HG03521 (cell line): ENCODE results near the gene ANKS1B.
"Not testable (repeated sequence)": the region's sequence is repeated elsewhere in the genome, so short reads cannot be mapped to it uniquely, and the experiment has no call there.

Experiments
- ATAC-seq: cut with Tn5 transposase; IDR thresholded peaks from one replicate; pipeline ENCODE4 v1.9.1; 2021; ENCODE audit warnings: mild to moderate bottlenecking, moderate library complexity; ENCODE audit not compliant: unreplicated experiment

ANKS1B gene

GRCh38 chr12:99287136-99287535 is 697.6 kb downstream of the ANKS1B start:
- no peak for ATAC-seq

GRCh38 chr12:99284161-99284560 is 700.6 kb downstream of the ANKS1B start:
- ATAC-seq = no peak

GRCh38 chr12:99282624-99283023 is 702.1 kb downstream of the ANKS1B start:
- ATAC-seq = no peak

GRCh38 chr12:99282086-99282485 is 702.6 kb downstream of the ANKS1B start:
- ATAC-seq = no peak

- no peak for ATAC-seq
These were observed 703.5 kb downstream of the ANKS1B start for GRCh38 chr12:99281277-99281676.

- ATAC-seq = no peak
These were observed 705.8 kb downstream of the ANKS1B start for GRCh38 chr12:99278899-99279298.

DNA sequence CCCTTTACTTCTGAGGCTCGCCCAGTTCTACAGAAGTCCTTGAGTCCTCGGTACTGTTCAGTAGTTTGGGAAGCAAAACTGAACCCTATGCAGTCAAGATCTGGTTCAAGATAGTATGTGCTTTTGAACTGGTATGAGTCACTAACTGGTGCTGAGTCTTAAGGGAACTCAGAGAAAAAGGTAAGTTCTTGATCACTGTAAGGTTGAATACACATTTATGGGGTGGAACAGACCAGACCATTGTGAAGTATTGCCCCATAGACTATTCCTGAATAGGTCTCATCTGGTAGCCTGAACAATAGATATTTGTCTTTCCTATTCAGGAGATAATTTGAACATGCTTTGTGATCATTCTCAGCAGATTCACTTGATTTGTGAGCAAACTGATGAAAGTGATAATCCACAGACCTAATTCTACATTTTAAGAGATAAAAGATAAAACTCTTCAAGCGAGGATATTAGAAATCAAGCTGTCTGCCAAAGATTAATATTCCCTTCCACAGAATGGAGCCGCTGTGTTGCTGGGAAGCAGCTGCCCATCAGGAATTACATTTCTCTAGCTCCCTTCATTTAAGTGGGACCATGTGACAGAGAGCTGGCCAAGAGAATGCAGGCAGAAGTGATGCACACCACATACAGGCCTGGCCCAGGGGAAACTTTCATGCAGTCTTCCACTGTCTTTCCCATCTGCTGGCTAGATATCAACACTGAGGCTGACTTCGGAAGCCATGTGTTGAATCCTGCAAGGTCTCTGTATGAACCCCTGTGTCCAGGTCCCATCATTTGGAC is 707.0 kb downstream of the ANKS1B start:
- ATAC-seq = no peak

DNA sequence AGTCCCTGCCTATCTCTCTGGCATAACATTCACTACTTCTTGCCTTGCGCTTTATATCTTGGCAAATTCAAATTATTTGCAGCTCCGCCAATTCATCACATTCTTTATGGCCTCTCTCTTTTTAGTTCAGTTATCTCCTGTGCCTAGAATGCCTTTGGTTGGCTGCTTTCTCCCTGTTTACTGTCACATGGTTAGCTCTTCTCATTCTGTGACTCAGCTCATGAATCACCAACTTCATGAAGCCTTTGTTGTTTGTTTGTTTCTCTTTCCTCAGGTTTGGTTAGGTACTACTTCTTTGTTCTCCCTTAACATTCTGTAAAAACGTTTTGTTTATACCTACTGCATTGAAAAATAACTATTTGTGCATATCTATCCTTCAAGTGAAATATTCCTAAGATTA is 713.7 kb downstream of the ANKS1B start:
- no peak for ATAC-seq

DNA sequence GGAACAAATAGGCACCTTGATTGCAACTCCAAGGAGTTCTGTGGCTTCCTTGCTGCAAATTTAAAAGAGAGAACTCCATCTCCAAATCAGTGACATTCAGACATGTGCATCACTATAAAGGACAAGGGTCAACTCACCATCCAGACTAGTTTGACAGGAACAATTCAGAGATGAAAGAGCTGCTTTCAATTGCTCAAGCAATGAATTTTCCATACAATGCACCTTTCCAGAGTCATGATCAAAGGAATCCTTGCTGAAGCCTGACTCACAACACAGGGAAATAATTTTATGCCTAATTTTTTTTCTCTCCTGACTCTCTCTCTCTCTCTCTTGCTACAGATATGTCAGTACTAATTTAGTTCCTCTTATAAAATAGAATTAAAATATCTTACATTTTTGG is 717.7 kb downstream of the ANKS1B start:
- no peak for ATAC-seq

GRCh38 chr12:99265648-99266047 is 719.1 kb downstream of the ANKS1B start:
- ATAC-seq = no peak

DNA sequence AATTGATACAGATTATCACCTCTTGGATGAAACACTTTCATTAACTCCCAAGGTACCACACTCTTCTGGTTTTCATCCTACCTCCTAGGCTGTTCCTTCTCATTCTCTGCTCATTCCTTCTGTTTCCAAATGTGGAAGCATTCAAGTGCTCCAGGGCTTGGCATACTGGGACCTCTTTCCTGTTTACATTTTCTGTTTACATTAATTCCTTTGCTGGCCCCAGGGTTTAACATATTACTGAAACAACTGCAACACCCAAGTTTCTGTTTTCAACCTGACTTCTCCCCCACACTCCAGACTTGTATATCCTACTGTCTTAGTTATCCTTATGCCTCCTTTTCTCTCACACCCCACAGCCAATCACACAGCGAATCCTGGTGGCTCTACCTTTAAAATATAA is 723.5 kb downstream of the ANKS1B start:
- no peak for ATAC-seq

DNA sequence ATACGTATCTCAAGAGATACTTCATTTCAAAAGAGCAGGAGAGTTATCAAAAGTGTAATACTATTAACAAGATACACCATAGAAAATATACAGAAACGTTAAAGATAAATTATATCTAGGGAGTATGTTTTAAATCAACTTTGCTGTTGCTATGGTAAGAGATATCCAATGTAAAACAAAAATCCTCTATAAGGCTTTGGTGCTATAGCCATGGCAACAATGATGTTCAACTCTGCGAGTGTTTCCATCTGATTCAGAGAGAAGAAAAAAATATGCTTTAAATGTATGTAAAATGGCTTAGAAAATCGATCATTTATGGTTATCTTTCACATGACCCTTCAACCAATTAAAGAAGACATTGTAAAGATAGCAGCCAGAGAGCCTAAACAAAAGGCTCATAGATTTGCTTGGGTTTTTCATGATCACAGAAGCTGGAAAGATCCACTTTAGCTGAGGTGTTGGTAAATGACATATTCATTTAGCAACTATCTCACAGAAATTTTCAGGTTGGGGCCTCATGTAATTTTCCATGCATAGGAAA is 724.2 kb downstream of the ANKS1B start:
- no peak for ATAC-seq

DNA sequence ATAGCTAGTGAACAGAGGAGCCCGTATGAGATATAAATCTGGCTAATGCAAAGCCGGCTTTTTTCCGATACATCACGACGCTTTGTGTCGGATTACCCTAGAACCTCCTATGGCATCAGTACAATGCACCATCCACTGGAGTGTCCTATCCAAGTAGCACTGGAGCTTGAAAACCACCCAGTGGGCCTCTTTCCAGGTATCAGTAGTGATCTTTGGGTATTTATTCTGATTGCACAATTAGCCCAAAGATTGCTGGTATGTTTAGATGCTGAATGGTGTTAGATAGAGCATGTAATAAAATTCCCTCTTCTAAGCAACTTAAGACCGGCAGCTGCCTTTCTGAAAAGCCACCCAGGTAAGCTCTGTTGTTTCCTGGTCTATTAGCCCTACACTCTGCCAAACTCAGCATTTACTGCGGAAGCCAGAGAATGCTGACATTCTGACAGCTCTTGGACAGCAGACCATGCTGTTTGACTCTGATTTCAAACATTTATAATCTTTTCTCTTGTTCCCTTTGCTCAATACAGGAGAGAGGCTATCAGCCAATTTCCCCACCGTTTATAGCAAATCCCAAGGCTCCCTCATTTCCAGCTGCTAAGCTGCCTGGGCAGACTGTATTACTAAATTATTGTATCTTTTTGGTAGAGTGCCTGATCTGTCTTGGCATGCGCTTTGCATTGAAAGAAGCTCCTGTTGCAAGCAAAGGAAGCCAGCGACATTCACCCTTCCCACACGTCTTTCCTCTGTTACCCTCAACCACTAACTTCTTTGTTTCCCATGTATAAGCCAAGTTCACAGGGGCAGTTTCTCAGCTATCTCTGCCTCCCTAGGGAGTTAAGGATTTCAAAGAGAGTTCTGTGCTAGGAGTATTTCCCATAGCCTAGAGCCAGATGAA is 725.4 kb downstream of the ANKS1B start:
- ATAC-seq = no peak

DNA sequence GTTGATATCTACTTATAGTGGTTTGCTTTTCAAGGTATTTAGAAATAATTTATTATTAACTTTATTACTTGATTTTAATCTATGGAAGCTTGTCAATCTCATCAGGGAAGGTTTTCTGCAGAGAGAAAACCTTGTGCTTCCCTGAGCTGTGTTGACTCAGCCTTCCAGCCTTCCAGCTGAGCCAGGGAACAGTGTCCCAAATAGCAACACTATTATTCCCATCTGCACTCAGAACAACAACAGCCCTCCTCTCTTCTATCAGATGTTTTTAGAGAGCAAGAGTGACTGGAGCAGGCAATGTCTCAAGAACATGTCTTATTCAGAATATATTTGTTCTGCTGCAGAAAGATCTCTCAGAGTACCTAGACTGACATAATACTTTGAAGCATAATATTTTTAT is 727.1 kb downstream of the ANKS1B start:
- no peak for ATAC-seq

DNA sequence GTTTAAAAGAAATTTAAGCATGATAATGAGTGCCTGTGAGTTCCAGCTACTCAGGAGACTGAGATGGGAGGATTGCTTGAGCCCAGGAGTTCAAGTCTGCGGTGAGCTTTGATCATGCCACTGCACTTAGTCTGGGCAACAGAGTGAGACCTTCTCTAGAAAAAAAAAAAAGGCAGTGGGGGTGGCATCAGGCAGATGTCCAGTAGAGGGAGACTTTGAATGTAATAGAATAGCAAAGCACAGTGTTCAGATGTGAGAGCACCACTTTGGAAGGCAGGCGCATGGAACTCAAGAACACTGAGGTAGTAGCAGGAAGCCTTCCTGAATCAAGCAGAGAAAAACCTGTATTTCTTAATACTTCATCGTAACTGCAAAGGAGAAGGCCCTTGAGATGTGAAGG is 731.7 kb downstream of the ANKS1B start:
- no peak for ATAC-seq

- ATAC-seq = no peak
These were observed 734.6 kb downstream of the ANKS1B start for GRCh38 chr12:99250091-99250490.

DNA sequence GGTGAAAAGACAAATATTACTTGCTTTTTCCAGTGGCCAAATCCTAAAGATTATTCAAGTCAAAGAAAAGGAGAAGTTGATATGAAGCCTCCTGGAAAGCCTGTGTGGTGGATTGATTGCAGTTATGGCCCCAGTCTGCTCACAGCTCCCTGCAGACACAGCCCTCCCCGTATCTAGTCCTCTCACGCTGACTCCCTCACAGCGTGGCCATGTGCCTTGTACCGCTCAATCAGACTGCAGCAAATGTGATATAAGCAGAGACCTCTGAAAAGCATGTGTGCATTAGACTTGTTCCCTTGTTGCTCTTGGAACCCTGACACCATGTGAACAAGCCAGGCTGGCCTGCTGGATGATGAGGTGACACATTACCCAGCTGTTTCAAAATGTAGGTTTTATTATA is 735.2 kb downstream of the ANKS1B start:
- ATAC-seq = no peak

GRCh38 chr12:99237907-99238538 is 746.7 kb downstream of the ANKS1B start:
- not testable (repeated sequence) for ATAC-seq

DNA sequence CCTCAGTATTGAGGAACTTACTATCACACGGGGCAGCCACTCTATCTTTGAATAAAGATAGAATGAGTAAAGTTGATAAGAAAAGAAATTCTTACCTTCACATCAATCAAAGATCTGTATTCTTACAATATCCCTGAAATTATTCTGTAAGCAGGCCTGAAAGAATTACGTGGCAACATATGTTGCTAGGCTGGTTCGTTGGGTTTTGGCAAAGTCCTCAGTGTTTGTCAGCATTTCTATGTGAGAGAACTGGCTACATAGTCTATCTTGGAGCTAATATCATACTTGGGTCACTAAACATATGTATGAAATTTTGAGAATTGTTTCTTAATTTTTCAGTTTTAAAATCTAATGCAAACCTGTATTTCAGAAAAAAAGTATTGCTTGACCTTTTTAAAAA is 749.4 kb downstream of the ANKS1B start:
- ATAC-seq = no peak

DNA sequence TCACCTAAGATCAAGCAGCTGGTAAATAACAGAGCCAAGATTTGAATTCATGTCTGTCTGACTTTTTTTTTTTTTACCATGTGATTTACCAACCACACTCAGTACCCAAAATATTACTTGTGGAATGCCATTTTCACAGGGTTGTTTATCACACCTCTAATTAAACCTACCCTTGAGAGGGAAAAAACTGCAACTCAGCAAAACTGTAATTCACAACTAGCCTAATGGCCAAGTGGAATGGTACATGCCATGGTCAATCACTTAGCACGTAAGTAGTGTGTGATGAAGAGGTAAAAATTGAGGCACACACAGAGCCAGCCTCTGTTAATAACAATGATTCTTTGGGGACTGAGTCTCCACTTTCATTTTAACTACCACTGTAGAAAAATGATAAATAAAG is 750.0 kb downstream of the ANKS1B start:
- no peak for ATAC-seq

DNA sequence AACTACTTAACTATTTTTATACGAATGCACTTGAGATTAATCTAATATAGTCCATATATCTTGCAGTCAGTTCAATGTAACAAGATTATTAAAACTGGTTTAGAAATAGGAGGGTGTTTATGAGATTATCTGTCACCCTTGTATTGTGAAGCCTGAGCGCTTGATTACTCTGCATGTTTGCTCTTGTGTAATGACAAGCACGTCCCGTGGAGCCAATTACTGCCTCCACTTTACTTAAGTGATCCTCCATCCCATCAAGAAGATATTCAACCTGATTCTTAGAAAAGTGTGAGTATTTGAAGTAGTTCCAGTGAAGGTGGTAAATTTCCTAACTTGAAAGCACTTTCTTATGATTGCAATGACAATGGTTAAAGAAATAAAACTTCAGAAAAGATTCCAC is 752.4 kb downstream of the ANKS1B start:
- ATAC-seq = no peak
